IMR-90 (cell line): ENCODE data around the gene CACNA1G. TPM values are rescaled to one million over a fixed set of nuclear protein-coding genes. Genes with fewer than 3 reads are reported as not detected.

Source experiments
- ATAC-seq: fragments of 200-7000 bp; cut with Tn5 transposase; 2 replicates; pipeline ENCODE4 v1.9.1; 2020; ENCODE audit warnings: low read depth, mild to moderate bottlenecking, moderate library complexity
- BruUV-seq: library from RNA; stranded (reverse); fragments of 400-500 nt; replicated peaks from 2 replicates; lab custom pipeline; 2021; lab: Mats Ljungman, UMichigan
- CTCF ChIA-PET: fragments of 300-600 bp; formaldehyde crosslinking; extraction: SDS; loops from one replicate; lab custom pipeline; 2021; ENCODE audit warnings: antibody characterized with exemption; lab: Yijun Ruan, JAX
- POLR2A ChIA-PET: fragments of 300-600 bp; sonication (Branson Sonifier 250); formaldehyde crosslinking; loops from one replicate; lab custom pipeline; 2022; ENCODE audit warnings: antibody characterized with exemption; ENCODE audit not compliant: unreplicated experiment; lab: Charles Lee
- DNase-seq: peaks from one replicate; pipeline ENCODE4 v3.0.0; 2013
- H2AFZ ChIP-seq: replicated peaks from 2 replicates; pipeline ENCODE3; 2013; ENCODE audit warnings: low read length, mild to moderate bottlenecking; ENCODE audit not compliant: poor library complexity
- H2AK5ac ChIP-seq: 2 replicates; pipeline ENCODE4 v1.6.1; 2013; ENCODE audit warnings: low read depth, low read length, inconsistent platforms
- H2AK9ac ChIP-seq: replicated peaks from 2 replicates; pipeline ENCODE3; 2013; ENCODE audit warnings: mild to moderate bottlenecking, low read depth, low read length, moderate library complexity; ENCODE audit not compliant: poor library complexity
- H2BK120ac ChIP-seq: 2 replicates; pipeline ENCODE4 v1.6.1; 2013; ENCODE audit warnings: low read depth, low read length, inconsistent platforms
- H2BK15ac ChIP-seq: 3 replicates; pipeline ENCODE4 v1.6.1; 2013; ENCODE audit warnings: low read depth, low read length, inconsistent platforms
- H2BK20ac ChIP-seq: 2 replicates; pipeline ENCODE4 v1.6.1; 2013; ENCODE audit warnings: low read depth, mild to moderate bottlenecking, inconsistent platforms, low read length, moderate library complexity
- H2BK5ac ChIP-seq: 2 replicates; pipeline ENCODE4 v1.6.1; 2013; ENCODE audit warnings: mild to moderate bottlenecking, low read depth, low read length, inconsistent platforms; ENCODE audit not compliant: poor library complexity, severe bottlenecking
- H3K14ac ChIP-seq: replicated peaks from 2 replicates; pipeline ENCODE4 v1.6.1; 2013; ENCODE audit warnings: low read depth, low read length, inconsistent platforms
- H3K18ac ChIP-seq: 2 replicates; pipeline ENCODE4 v1.6.1; 2013; ENCODE audit warnings: low read depth, low read length, control low read depth
- H3K23ac ChIP-seq: 2 replicates; pipeline ENCODE4 v1.6.1; 2013; ENCODE audit warnings: low read depth, low read length, inconsistent platforms
- H3K27ac ChIP-seq: 2 replicates; pipeline ENCODE4 v1.5.1; 2013; ENCODE audit warnings: mild to moderate bottlenecking, control low read depth, low read length; ENCODE audit not compliant: insufficient read depth
- H3K27me3 ChIP-seq: 2 replicates; pipeline ENCODE4 v1.6.1; 2013; ENCODE audit warnings: low read length; ENCODE audit not compliant: control insufficient read depth, insufficient read depth
- H3K36me3 ChIP-seq: 2 replicates; pipeline ENCODE4 v1.6.1; 2013; ENCODE audit warnings: low read length, mixed read lengths; ENCODE audit not compliant: control insufficient read depth, insufficient read depth
- H3K4ac ChIP-seq: 2 replicates; pipeline ENCODE4 v1.6.1; 2013; ENCODE audit warnings: low read depth, low read length, inconsistent platforms
- H3K4me1 ChIP-seq: 2 replicates; pipeline ENCODE4 v1.6.1; 2013; ENCODE audit warnings: low read length, mixed read lengths; ENCODE audit not compliant: control insufficient read depth, insufficient read depth
- H3K4me2 ChIP-seq: 2 replicates; pipeline ENCODE4 v1.6.1; 2013; ENCODE audit warnings: low read depth, mild to moderate bottlenecking, control low read depth, low read length, moderate library complexity
- H3K4me3 ChIP-seq: 2 replicates; pipeline ENCODE4 v1.5.1; 2013; ENCODE audit warnings: low read depth, mild to moderate bottlenecking, control low read depth, low read length, moderate library complexity; ENCODE audit not compliant: insufficient read depth
- H3K56ac ChIP-seq: 2 replicates; pipeline ENCODE4 v1.6.1; 2013; ENCODE audit warnings: low read length, inconsistent platforms; ENCODE audit not compliant: insufficient read depth; ENCODE audit errors: extremely low read depth
- H3K79me1 ChIP-seq, 2 experiments: 2 replicates each; pipeline ENCODE4 v1.6.1; 2013; ENCODE audit warnings: low read length in 2 of 2, inconsistent platforms in 1 of 2, low read depth in 1 of 2
- H3K9ac ChIP-seq: 2 replicates; pipeline ENCODE4 v1.6.1; 2013; ENCODE audit warnings: low read depth, low read length, control low read depth
- H3K9me1 ChIP-seq: 2 replicates; pipeline ENCODE4 v1.6.1; 2013; ENCODE audit warnings: low read length, inconsistent platforms; ENCODE audit not compliant: insufficient read depth
- H3K9me3 ChIP-seq: 2 replicates; pipeline ENCODE4 v1.6.1; 2013; ENCODE audit warnings: low read length; ENCODE audit not compliant: control insufficient read depth, insufficient read depth
- H4K20me1 ChIP-seq: 2 replicates; pipeline ENCODE4 v1.6.1; 2013; ENCODE audit warnings: low read length, inconsistent platforms; ENCODE audit not compliant: insufficient read depth
- H4K5ac ChIP-seq: 2 replicates; pipeline ENCODE4 v1.6.1; 2013; ENCODE audit warnings: mild to moderate bottlenecking, low read depth, low read length, control low read depth
- H4K8ac ChIP-seq, 2 experiments: 2 replicates each; pipeline ENCODE4 v1.6.1; 2013; ENCODE audit warnings: low read depth in 2 of 2, low read length in 2 of 2, control low read depth in 1 of 2, inconsistent platforms in 1 of 2
- H4K91ac ChIP-seq: 2 replicates; pipeline ENCODE4 v1.6.1; 2013; ENCODE audit warnings: low read depth, low read length, inconsistent platforms; ENCODE audit not compliant: insufficient read depth
- BHLHE40 ChIP-seq: fragments of 150-350 bp; IDR thresholded peaks from 2 replicates; pipeline ENCODE4 v1.6.1; 2016; ENCODE audit warnings: mild to moderate bottlenecking, low read depth, low read length
- CEBPB ChIP-seq: IDR thresholded peaks from 2 replicates; pipeline ENCODE4 v1.6.1; 2012; ENCODE audit warnings: low read depth, low read length, improper control_type of control experiment
- MAZ ChIP-seq: IDR thresholded peaks from 2 replicates; pipeline ENCODE4 v1.6.1; 2012; ENCODE audit warnings: low read depth, mild to moderate bottlenecking, low read length, improper control_type of control experiment, moderate library complexity, borderline replicate concordance
- NFE2L2 ChIP-seq: fragments of 150-350 bp; IDR thresholded peaks from 2 replicates; pipeline ENCODE4 v1.6.1; 2016; ENCODE audit warnings: low read depth, mild to moderate bottlenecking, low read length
- POLR2A ChIP-seq: IDR thresholded peaks from 2 replicates; pipeline ENCODE4 v1.6.1; 2012; ENCODE audit warnings: mild to moderate bottlenecking, low read depth, low read length
- WGBS, 2 experiments: methylation state at CpG; one replicate each; pipeline versions ENCODE4 v1.1.5 to v1.1.7; 2013; ENCODE audit warnings: missing lambda C conversion rate in 2 of 2; ENCODE audit not compliant: insufficient read length in 1 of 2; ENCODE audit errors: extremely low coverage in 2 of 2; 5-methylcytosine and 5-hydroxymethylcytosine counted together
- dilution Hi-C: fragments of 300-500 bp; cut with HindIII; formaldehyde crosslinking; loops from one replicate; pipeline ENCODE4 v1.14.3; 2018; ENCODE audit warnings: low sequenced_read_pairs; ENCODE audit not compliant: unreplicated experiment
- in situ Hi-C: fragments of 300-500 bp; cut with MboI; formaldehyde crosslinking; loops from 3 replicates; pipeline ENCODE4 v1.14.3; 2019; ENCODE audit warnings: low sequenced_read_pairs, inconsistent platforms, mixed read lengths
- intact Hi-C: fragments of 100-400 bp; cut with micrococcal nuclease; formaldehyde crosslinking; loops from 2 replicates; pipeline ENCODE4 v1.10.0; 2022
- polyA plus RNA-seq, 3 experiments: library from polyadenylated mRNA; depleted of rRNA; stranded (reverse); fragments of >200 nt; gene quantifications; 2 replicates each; pipeline ENCODE4 v1.2.3, GENCODE V29; 2012; ENCODE audit warnings: low replicate concordance in 1 of 3
- total RNA-seq: library from RNA; depleted of rRNA; stranded (reverse); fragments of >200 nt; gene quantifications from 2 replicates; pipeline ENCODE4 v1.2.3, GENCODE V29; 2012

Gene CACNA1G
- total and polyA plus RNA-seq, 2 of the 4 experiments (the other 2 are of a cell fraction): under 0.01 to 0.03 TPM

- H3K23ac ChIP-seq: no peak overlapping the region
- ATAC-seq (no peak), DNase-seq (no peak)
- peaks cover 34% of the 10 kb centered on the region for H3K4me1 ChIP-seq
- H4K5ac ChIP-seq: peak overlapping the region; percentile 5
- H2BK15ac ChIP-seq: peak overlapping the region; percentile 93; the same call in 2 of the 3 replicates
- no peak overlapping the region for H2AK9ac ChIP-seq
- no peak overlapping the region for H2AFZ ChIP-seq
- H2BK120ac ChIP-seq: peak overlapping the region; percentile 98
- H3K27me3 ChIP-seq: no peaks in the 10 kb centered on the region
- peak overlapping the region; percentile 41 to 97; a peak in 2 of 4 replicates for H4K8ac ChIP-seq
- no peak overlapping the region for H3K9ac ChIP-seq
- no peak overlapping the region for H3K4me3 ChIP-seq
- no TSS peak for BruUV-seq
- H3K9me1 ChIP-seq: peaks cover 40% of the 10 kb centered on the region
- POLR2A ChIA-PET: interaction anchor here (1.4 kb wide), 1 partner anchor 14 kb away, joined by 4 read pairs; no protein-coding TSS in a partner anchor
- no peaks in the 10 kb centered on the region for H3K36me3 ChIP-seq
- intact Hi-C loops: no loop called here
- peak overlapping the region; percentile 95 for H2BK5ac ChIP-seq
- no peaks in the 10 kb centered on the region for H3K9me3 ChIP-seq
- 0 out of 2 replicates have a peak overlapping the region, but pooled peaks have one; percentile 22 for H3K18ac ChIP-seq
- TF ChIP-seq NFE2L2 (no peak), BHLHE40 (no peak), MAZ (no peak), POLR2A (no peak), CEBPB (no peak)
- H3K27ac ChIP-seq: 0 out of 2 replicates have a peak overlapping the region, but pooled peaks have one; percentile 35
- H3K4me2 ChIP-seq: no peak overlapping the region
- H3K56ac ChIP-seq: no peak overlapping the region
- no peaks in the 10 kb centered on the region for H4K20me1 ChIP-seq
- H3K4ac ChIP-seq: peak overlapping the region; percentile 98
- dilution Hi-C loops: no loop called here
- H3K14ac ChIP-seq: peak overlapping the region; percentile 97
- CTCF ChIA-PET: no interaction called here
- H2AK5ac ChIP-seq: peak overlapping the region; percentile 98
- 100% methylated on average over 1 of the region's 9 CpGs; no CpG with 5 or more reads in 1 of the 2 experiments for WGBS, 2 experiments
- in situ Hi-C loops: no loop called here
- peaks cover 0 to 23% of the 10 kb centered on the region in 2 experiments; a peak in 2 of 4 replicates for H3K79me1 ChIP-seq
- peak overlapping the region; percentile 96 for H4K91ac ChIP-seq
- peak overlapping the region; percentile 95 for H2BK20ac ChIP-seq
These were observed 102.2 kb downstream of the CACNA1G start for GRCh38 chr17:50662632-50663225.
